Colonic mucosa (tissue), 4 donors: ENCODE data around the gene CMIP. TPM values are rescaled to one million over a fixed set of nuclear protein-coding genes. Genes with fewer than 3 reads are reported as not detected.

Experiments
- DNase-seq: peaks from one replicate; pipeline ENCODE4 v3.0.0-alpha.2; 2020
- H3K27ac ChIP-seq: fragments of 200-600 bp; one replicate; pipeline ENCODE4 v1.8.0; 2021
- H3K27me3 ChIP-seq: fragments of 200-600 bp; one replicate; pipeline ENCODE4 v1.8.0; 2021
- H3K36me3 ChIP-seq: fragments of 200-600 bp; one replicate; pipeline ENCODE4 v1.8.0; 2021
- H3K4me1 ChIP-seq: fragments of 200-600 bp; one replicate; pipeline ENCODE4 v1.8.0; 2021; ENCODE audit warnings: mild to moderate bottlenecking
- H3K4me3 ChIP-seq: fragments of 200-600 bp; one replicate; pipeline ENCODE4 v1.8.0; 2021
- H3K9ac ChIP-seq, 2 donors: one replicate each; pipeline ENCODE4 v1.7.0; 2013; ENCODE audit warnings: control low read depth in 2 of 2, low read depth in 2 of 2, low read length in 2 of 2
- H3K9me3 ChIP-seq: fragments of 200-600 bp; one replicate; pipeline ENCODE4 v1.8.0; 2021
- intact Hi-C: fragments of 100-400 bp; cut with DNase I; formaldehyde crosslinking; loops from one replicate; pipeline ENCODE4 v1.14.1; 2022
- total RNA-seq, 2 donors: library from RNA; stranded (reverse); fragmentation: NEBNext Ultra II Directional in 1 of 2; extraction: Animal tissue kit (Norgen Biotek cat#: 25700) in 1 of 2; gene quantifications; one replicate each; pipeline ENCODE4 v1.2.1, GENCODE V29; 2021
- TF ChIP-seq, protein P1 (sequence below): fragments of 200-600 bp; IDR thresholded peaks from one replicate; pipeline ENCODE4 v1.8.0; 2022; ENCODE audit warnings: antibody characterized with exemption, mild to moderate bottlenecking
- donor health status: healthy.
- donor health status: DM: no; HTN: no; CAD: no.
- donor health status: DM: no; HTN: no; CAD: no.

CMIP gene
- total RNA-seq, 2 donors from 2014 or later, result 83.4 to 107 TPM

- H3K4me3 ChIP-seq, result no peak overlapping the region
- no peaks in the 10 kb centered on the region for H3K27me3 ChIP-seq
- intact Hi-C loops, result no loop called here
- no peak overlapping the region for H3K9ac ChIP-seq
- DNase-seq, result no peak
- H3K36me3 ChIP-seq, result no peaks in the 10 kb centered on the region
- H3K4me1 ChIP-seq, result no peaks in the 10 kb centered on the region
- no peaks in the 10 kb centered on the region for H3K9me3 ChIP-seq
- TF ChIP-seq, protein P1, sequence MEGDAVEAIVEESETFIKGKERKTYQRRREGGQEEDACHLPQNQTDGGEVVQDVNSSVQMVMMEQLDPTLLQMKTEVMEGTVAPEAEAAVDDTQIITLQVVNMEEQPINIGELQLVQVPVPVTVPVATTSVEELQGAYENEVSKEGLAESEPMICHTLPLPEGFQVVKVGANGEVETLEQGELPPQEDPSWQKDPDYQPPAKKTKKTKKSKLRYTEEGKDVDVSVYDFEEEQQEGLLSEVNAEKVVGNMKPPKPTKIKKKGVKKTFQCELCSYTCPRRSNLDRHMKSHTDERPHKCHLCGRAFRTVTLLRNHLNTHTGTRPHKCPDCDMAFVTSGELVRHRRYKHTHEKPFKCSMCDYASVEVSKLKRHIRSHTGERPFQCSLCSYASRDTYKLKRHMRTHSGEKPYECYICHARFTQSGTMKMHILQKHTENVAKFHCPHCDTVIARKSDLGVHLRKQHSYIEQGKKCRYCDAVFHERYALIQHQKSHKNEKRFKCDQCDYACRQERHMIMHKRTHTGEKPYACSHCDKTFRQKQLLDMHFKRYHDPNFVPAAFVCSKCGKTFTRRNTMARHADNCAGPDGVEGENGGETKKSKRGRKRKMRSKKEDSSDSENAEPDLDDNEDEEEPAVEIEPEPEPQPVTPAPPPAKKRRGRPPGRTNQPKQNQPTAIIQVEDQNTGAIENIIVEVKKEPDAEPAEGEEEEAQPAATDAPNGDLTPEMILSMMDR, result no peak
- H3K27ac ChIP-seq, result no peak overlapping the region
Measured at GRCh38 chr16:81599034-81599744, 154.6 kb downstream of the CMIP start.

DNA sequence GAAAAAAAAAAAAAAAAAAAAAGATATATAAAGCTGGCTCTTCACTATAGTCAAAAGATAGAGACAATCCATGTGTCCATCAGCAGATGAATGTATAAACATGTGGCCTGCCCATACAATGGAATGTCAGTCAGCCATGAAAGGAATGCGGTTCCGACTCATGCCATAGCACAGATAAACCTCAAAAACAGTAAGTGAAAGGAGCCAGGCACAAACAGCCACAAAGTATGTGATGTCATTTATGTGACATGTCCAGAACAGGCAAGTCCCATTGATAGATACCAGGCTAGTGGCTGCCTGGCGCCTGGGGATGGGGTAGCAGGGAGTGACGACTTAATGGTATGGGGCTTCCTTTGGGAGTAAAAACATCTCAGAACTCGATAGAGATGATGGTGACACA lies 155.7 kb downstream of the CMIP start:
- H3K9me3 ChIP-seq, result no peaks in the 10 kb centered on the region
- no peaks in the 10 kb centered on the region for H3K36me3 ChIP-seq
- no peak overlapping the region for H3K9ac ChIP-seq
- TF ChIP-seq, protein P1, result no peak
- H3K27me3 ChIP-seq, result no peaks in the 10 kb centered on the region
- intact Hi-C loops, result no loop called here
- no peaks in the 10 kb centered on the region for H3K4me1 ChIP-seq
- H3K27ac ChIP-seq, result no peak overlapping the region
- no peak for DNase-seq
- no peak overlapping the region for H3K4me3 ChIP-seq

- Histone ChIP-seq H3K9me3 (no peaks in the 10 kb centered on the region), H3K4me1 (no peaks in the 10 kb centered on the region)
Measured at GRCh38 chr16:81601008-81601428, 156.4 kb downstream of the CMIP start.

DNA sequence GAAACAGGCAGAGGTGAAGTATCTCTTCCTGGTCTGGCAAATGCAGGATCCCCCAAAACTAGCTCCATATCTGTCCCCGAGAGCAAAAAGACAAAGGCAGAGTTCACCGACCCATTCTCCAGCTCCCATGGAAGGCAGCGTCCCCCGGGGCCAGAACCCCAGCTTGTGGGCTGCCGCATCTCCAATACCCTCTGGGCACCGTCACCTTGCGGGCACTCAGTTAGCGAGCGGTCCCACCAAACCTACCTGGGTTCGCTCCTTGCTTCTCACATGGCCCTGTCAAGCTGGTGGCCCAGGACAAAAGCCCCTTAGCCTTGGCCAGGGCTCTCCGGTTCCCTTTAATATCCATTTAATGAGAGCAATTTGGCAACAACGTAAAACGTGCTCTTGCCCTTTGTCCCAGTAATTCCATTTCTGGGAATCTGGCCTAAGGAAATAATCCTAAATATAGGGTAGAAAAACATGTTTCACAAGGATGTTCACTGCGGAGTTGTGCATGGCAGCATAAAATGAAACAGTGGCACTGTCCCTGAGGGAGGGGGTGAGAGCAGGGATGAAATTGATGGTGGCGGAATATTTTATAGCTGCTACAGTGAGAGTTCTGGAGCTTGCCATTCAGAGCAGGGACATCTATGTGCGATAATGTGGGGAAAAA lies 157.1 kb downstream of the CMIP start:
- H3K9me3 ChIP-seq, result no peaks in the 10 kb centered on the region
- H3K9ac ChIP-seq, result no peak overlapping the region
- H3K4me3 ChIP-seq, result no peak overlapping the region
- TF ChIP-seq, protein P1, result no peak
- H3K36me3 ChIP-seq, result no peaks in the 10 kb centered on the region
- intact Hi-C loops, result no loop called here
- H3K4me1 ChIP-seq, result no peaks in the 10 kb centered on the region
- DNase-seq, result no peak
- H3K27ac ChIP-seq, result no peak overlapping the region
- H3K27me3 ChIP-seq, result no peaks in the 10 kb centered on the region

More at GRCh38 chr16:81601008-81601428, 156.4 kb downstream of the CMIP start:
- intact Hi-C loops, result no loop called here
- H3K4me3 ChIP-seq, result no peak overlapping the region
- TF ChIP-seq, protein P1, result no peak
- H3K36me3 ChIP-seq, result no peaks in the 10 kb centered on the region
- H3K27ac ChIP-seq, result no peak overlapping the region
- DNase-seq, result no peak
- no peak overlapping the region for H3K9ac ChIP-seq
- no peaks in the 10 kb centered on the region for H3K27me3 ChIP-seq

DNA sequence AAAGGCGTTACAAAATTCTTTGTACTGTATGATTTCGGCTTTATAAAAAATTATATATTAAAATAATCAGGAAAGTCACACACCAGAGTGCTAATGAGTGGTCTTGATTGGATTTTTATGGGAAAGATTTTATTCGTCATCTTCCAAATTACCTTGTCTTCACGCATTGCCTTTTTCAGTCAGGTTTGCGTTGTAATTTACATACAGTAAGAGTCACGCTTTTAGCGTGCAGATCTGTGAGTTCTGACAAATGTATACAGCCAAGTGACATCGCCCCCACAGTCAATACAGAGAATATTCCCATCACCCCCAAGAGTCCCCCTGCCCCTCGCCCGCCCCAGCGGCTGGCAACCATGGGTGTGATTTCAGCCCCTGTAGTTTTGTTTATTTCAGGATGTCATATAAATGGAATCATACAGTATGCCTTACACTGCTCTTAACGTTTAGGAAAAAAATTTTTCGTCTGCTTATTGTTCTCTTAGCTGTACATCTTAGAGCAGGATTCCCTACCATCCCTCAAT lies 157.7 kb downstream of the CMIP start:
- no peaks in the 10 kb centered on the region for H3K4me1 ChIP-seq
- intact Hi-C loops, result no loop called here
- no peak for DNase-seq
- H3K27ac ChIP-seq, result no peak overlapping the region
- H3K9me3 ChIP-seq, result no peaks in the 10 kb centered on the region
- no peak overlapping the region for H3K4me3 ChIP-seq
- TF ChIP-seq, protein P1, result no peak
- no peaks in the 10 kb centered on the region for H3K36me3 ChIP-seq
- H3K9ac ChIP-seq, result no peak overlapping the region
- H3K27me3 ChIP-seq, result no peaks in the 10 kb centered on the region
